ENCODE measurements around the gene CD300LB. TPM values are rescaled to one million over a fixed set of nuclear protein-coding genes. Genes with fewer than 3 reads are reported as not detected.

The CD300LB gene
- total RNA-seq, 1 donor from 2014 or later = not detected

GRCh38 chr17:74526681-74527080 lies 4.6 kb downstream of the CD300LB start:
- no peak overlapping the region for H3K4me3 ChIP-seq (ENCODE audit: low read depth, low read length)
- no peak for TF ChIP-seq CTCF (conservative IDR thresholded peaks at IDR 0.05; ENCODE audit: low read depth, low read length)
- DNase-seq (ENCODE audit: low read depth) = no peak

GRCh38 chr17:74525781-74526288 lies 5.4 kb downstream of the CD300LB start:
- no peak for DNase-seq (ENCODE audit: low read depth)
- TF ChIP-seq CTCF (conservative IDR thresholded peaks at IDR 0.05; ENCODE audit: low read depth, low read length) = no peak
- no peak overlapping the region for H3K4me3 ChIP-seq (ENCODE audit: low read depth, low read length)

- DNase-seq (ENCODE audit: low read depth) = no peak
- H3K4me3 ChIP-seq (ENCODE audit: low read depth, low read length) = no peak overlapping the region
- TF ChIP-seq CTCF (conservative IDR thresholded peaks at IDR 0.05; ENCODE audit: low read depth, low read length) = no peak
Measured at GRCh38 chr17:74525465-74525725, 5.9 kb downstream of the CD300LB start.

- TF ChIP-seq CTCF (conservative IDR thresholded peaks at IDR 0.05; ENCODE audit: low read depth, low read length) = no peak
- no peak for DNase-seq (ENCODE audit: low read depth)
- no peak overlapping the region for H3K4me3 ChIP-seq (ENCODE audit: low read depth, low read length)
Measured at GRCh38 chr17:74524653-74525464, 6.4 kb downstream of the CD300LB start.

GRCh38 chr17:74523308-74523707 lies 8.0 kb downstream of the CD300LB start:
- TF ChIP-seq CTCF (conservative IDR thresholded peaks at IDR 0.05; ENCODE audit: low read depth, low read length) = no peak
- no peak for DNase-seq (ENCODE audit: low read depth)
- H3K4me3 ChIP-seq (ENCODE audit: low read depth, low read length) = no peak overlapping the region

- H3K4me3 ChIP-seq (ENCODE audit: low read depth, low read length) = no peak overlapping the region
- DNase-seq (ENCODE audit: low read depth) = no peak
- TF ChIP-seq CTCF (conservative IDR thresholded peaks at IDR 0.05; ENCODE audit: low read depth, low read length) = no peak
Measured at GRCh38 chr17:74522381-74523105, 8.7 kb downstream of the CD300LB start.

Measured in epithelial cell of proximal tubule (primary cell).